Subcutaneous abdominal adipose tissue (tissue), 5 donors: ENCODE measurements around the gene HDHD2.

ENCODE experiments used
- H3K27ac ChIP-seq: one replicate; pipeline ENCODE4 v1.7.0; 2013; ENCODE audit warnings: low read depth, mild to moderate bottlenecking, inconsistent platforms, low read length, moderate library complexity
- H3K27me3 ChIP-seq, 5 donors: one replicate each; pipeline ENCODE4 v1.7.0; 2013; ENCODE audit warnings: low read length in 5 of 5, inconsistent platforms in 1 of 5; ENCODE audit not compliant: control insufficient read depth in 5 of 5, insufficient read depth in 4 of 5
- H3K36me3 ChIP-seq, 5 donors: one replicate each; pipeline ENCODE4 v1.7.0; 2013; ENCODE audit warnings: low read length in 5 of 5; ENCODE audit not compliant: control insufficient read depth in 5 of 5, insufficient read depth in 5 of 5
- H3K4me1 ChIP-seq, 5 donors: one replicate each; pipeline ENCODE4 v1.7.0; 2013; ENCODE audit warnings: low read length in 5 of 5, mild to moderate bottlenecking in 3 of 5, moderate library complexity in 1 of 5; ENCODE audit not compliant: control insufficient read depth in 5 of 5, insufficient read depth in 5 of 5
- H3K4me3 ChIP-seq, 5 donors: one replicate each; pipeline ENCODE4 v1.7.0; 2013; ENCODE audit warnings: low read length in 5 of 5, low read depth in 1 of 5
- H3K9ac ChIP-seq, 5 donors: one replicate each; pipeline ENCODE4 v1.7.0; 2013; ENCODE audit warnings: low read length in 5 of 5, mild to moderate bottlenecking in 4 of 5, moderate library complexity in 3 of 5
- H3K9me3 ChIP-seq, 5 donors: one replicate each; pipeline ENCODE4 v1.7.0; 2013; ENCODE audit warnings: low read length in 5 of 5; ENCODE audit not compliant: control insufficient read depth in 5 of 5
- donor health status: healthy.
- donor health status: healthy.
- donor health status: healthy.
- donor health status: healthy.
- donor health status: healthy.

HDHD2 gene

GRCh38 chr18:47113796-47114540, 36.3 kb downstream of the HDHD2 start:
- no peaks in the 10 kb centered on the region for H3K9me3 ChIP-seq
- peak overlapping the region in 1 of 5 donors; percentile 35 for H3K9ac ChIP-seq
- peaks cover 28 to 68% (median 45%) of the 10 kb centered on the region in 5 donors for H3K36me3 ChIP-seq
- no peak overlapping the region for H3K27ac ChIP-seq
- H3K4me3 ChIP-seq = no peak overlapping the region
- no peaks in the 10 kb centered on the region for H3K27me3 ChIP-seq
- no peaks in the 10 kb centered on the region for H3K4me1 ChIP-seq

GRCh38 chr18:47110492-47111274, 39.6 kb downstream of the HDHD2 start:
- H3K9me3 ChIP-seq = no peaks in the 10 kb centered on the region
- no peaks in the 10 kb centered on the region for H3K27me3 ChIP-seq
- H3K36me3 ChIP-seq = peaks cover 49 to 88% (median 67%) of the 10 kb centered on the region in 5 donors
- H3K27ac ChIP-seq = no peak overlapping the region
- H3K4me3 ChIP-seq = no peak overlapping the region
- no peaks in the 10 kb centered on the region for H3K4me1 ChIP-seq
- no peak overlapping the region for H3K9ac ChIP-seq

GRCh38 chr18:47109720-47110119, 40.6 kb downstream of the HDHD2 start:
- no peak overlapping the region for H3K4me3 ChIP-seq
- no peak overlapping the region for H3K27ac ChIP-seq
- H3K36me3 ChIP-seq = peaks cover 56 to 92% (median 66%) of the 10 kb centered on the region in 5 donors
- H3K9me3 ChIP-seq = no peaks in the 10 kb centered on the region
- H3K9ac ChIP-seq = no peak overlapping the region
- H3K27me3 ChIP-seq = no peaks in the 10 kb centered on the region
- H3K4me1 ChIP-seq = no peaks in the 10 kb centered on the region

GRCh38 chr18:47108998-47109405, 41.3 kb downstream of the HDHD2 start:
- Histone ChIP-seq H3K9ac (no peak overlapping the region), H3K4me3 (no peak overlapping the region), H3K36me3 (peaks cover 60 to 93% (median 68%) of the 10 kb centered on the region in 5 donors), H3K27ac (no peak overlapping the region), H3K9me3 (no peaks in the 10 kb centered on the region), H3K27me3 (no peaks in the 10 kb centered on the region), H3K4me1 (no peaks in the 10 kb centered on the region)

GRCh38 chr18:47108373-47108772, 41.9 kb downstream of the HDHD2 start:
- H3K27ac ChIP-seq = no peak overlapping the region
- no peaks in the 10 kb centered on the region for H3K4me1 ChIP-seq
- no peaks in the 10 kb centered on the region for H3K9me3 ChIP-seq
- H3K36me3 ChIP-seq = peaks cover 58 to 89% (median 67%) of the 10 kb centered on the region in 5 donors
- no peaks in the 10 kb centered on the region for H3K27me3 ChIP-seq
- no peak overlapping the region for H3K9ac ChIP-seq
- H3K4me3 ChIP-seq = no peak overlapping the region

GRCh38 chr18:47100212-47100831, 50.0 kb downstream of the HDHD2 start:
- H3K27me3 ChIP-seq = no peaks in the 10 kb centered on the region
- no peak overlapping the region for H3K27ac ChIP-seq
- H3K9ac ChIP-seq = no peak overlapping the region
- H3K4me3 ChIP-seq = no peak overlapping the region
- H3K4me1 ChIP-seq = no peaks in the 10 kb centered on the region
- H3K9me3 ChIP-seq = no peaks in the 10 kb centered on the region
- peaks cover 8 to 31% (median 17%) of the 10 kb centered on the region in 5 donors for H3K36me3 ChIP-seq

GRCh38 chr18:47095810-47096209, 54.5 kb downstream of the HDHD2 start:
- H3K4me3 ChIP-seq = no peak overlapping the region
- H3K4me1 ChIP-seq = no peaks in the 10 kb centered on the region
- peaks cover 0 to 15% (median 4%) of the 10 kb centered on the region in 5 donors for H3K36me3 ChIP-seq
- no peaks in the 10 kb centered on the region for H3K27me3 ChIP-seq
- H3K27ac ChIP-seq = no peak overlapping the region
- no peaks in the 10 kb centered on the region for H3K9me3 ChIP-seq
- no peak overlapping the region for H3K9ac ChIP-seq

GRCh38 chr18:47087676-47088075, 62.6 kb downstream of the HDHD2 start:
- Histone ChIP-seq H3K36me3 (peaks cover 0 to 3% (median 0%) of the 10 kb centered on the region in 5 donors), H3K9ac (no peak overlapping the region), H3K27me3 (no peaks in the 10 kb centered on the region), H3K27ac (no peak overlapping the region), H3K4me1 (no peaks in the 10 kb centered on the region), H3K9me3 (no peaks in the 10 kb centered on the region), H3K4me3 (no peak overlapping the region)

GRCh38 chr18:47081578-47081977, 68.7 kb downstream of the HDHD2 start:
- no peaks in the 10 kb centered on the region for H3K9me3 ChIP-seq
- no peak overlapping the region for H3K27ac ChIP-seq
- no peaks in the 10 kb centered on the region for H3K27me3 ChIP-seq
- H3K4me1 ChIP-seq = no peaks in the 10 kb centered on the region
- H3K36me3 ChIP-seq = peaks cover 0 to 3% (median 2%) of the 10 kb centered on the region in 5 donors
- H3K4me3 ChIP-seq = no peak overlapping the region
- no peak overlapping the region for H3K9ac ChIP-seq

- no peak overlapping the region for H3K27ac ChIP-seq
- H3K9ac ChIP-seq = no peak overlapping the region
- no peaks in the 10 kb centered on the region for H3K9me3 ChIP-seq
- H3K4me1 ChIP-seq = no peaks in the 10 kb centered on the region
- H3K36me3 ChIP-seq = peaks cover 0 to 5% (median 3%) of the 10 kb centered on the region in 5 donors
- no peak overlapping the region for H3K4me3 ChIP-seq
- no peaks in the 10 kb centered on the region for H3K27me3 ChIP-seq
These were observed 69.4 kb downstream of the HDHD2 start for GRCh38 chr18:47080872-47081271.
